Memory B cell (primary cell): ENCODE measurements around the gene MOCS1.

ENCODE experiments used
- ATAC-seq: fragments of 150-1000 bp; cut with Tn5 transposase; 2 replicates; pipeline ENCODE4 v1.10.0; 2021; ENCODE audit warnings: low read depth, mild to moderate bottlenecking, moderate library complexity
- DNase-seq, 2 donors: peaks; one replicate each; pipeline ENCODE4 v3.0.0; 2022; ENCODE audit warnings: low spot score in 2 of 2
- H3K27ac Mint-ChIP-seq: one replicate; pipeline ENCODE4 v1.8.0; 2022; ENCODE audit warnings: mild to moderate bottlenecking, moderate library complexity, mixed read lengths
- H3K27me3 Mint-ChIP-seq: one replicate; pipeline ENCODE4 v1.8.0; 2022; ENCODE audit warnings: mixed read lengths
- H3K36me3 Mint-ChIP-seq: one replicate; pipeline ENCODE4 v1.8.0; 2022; ENCODE audit warnings: mild to moderate bottlenecking, mixed read lengths
- H3K4me1 Mint-ChIP-seq: one replicate; pipeline ENCODE4 v1.8.0; 2022; ENCODE audit warnings: mixed read lengths
- H3K4me3 Mint-ChIP-seq: one replicate; pipeline ENCODE4 v1.8.0; 2022; ENCODE audit warnings: mild to moderate bottlenecking, moderate library complexity, mixed read lengths
- H3K9me3 Mint-ChIP-seq: one replicate; pipeline ENCODE4 v1.8.0; 2022; ENCODE audit warnings: mixed read lengths

The MOCS1 gene

GRCh38 chr6:39938773-39939654 lies 4.8 kb upstream of the MOCS1 start:
- H3K9me3 Mint-ChIP-seq = no peaks in the 10 kb centered on the region
- no peak overlapping the region for H3K27ac Mint-ChIP-seq
- ATAC-seq (no peak), DNase-seq (no peak)
- no peaks in the 10 kb centered on the region for H3K36me3 Mint-ChIP-seq
- peaks cover 2% of the 10 kb centered on the region for H3K27me3 Mint-ChIP-seq
- H3K4me1 Mint-ChIP-seq = no peaks in the 10 kb centered on the region
- H3K4me3 Mint-ChIP-seq = no peak overlapping the region

DNA sequence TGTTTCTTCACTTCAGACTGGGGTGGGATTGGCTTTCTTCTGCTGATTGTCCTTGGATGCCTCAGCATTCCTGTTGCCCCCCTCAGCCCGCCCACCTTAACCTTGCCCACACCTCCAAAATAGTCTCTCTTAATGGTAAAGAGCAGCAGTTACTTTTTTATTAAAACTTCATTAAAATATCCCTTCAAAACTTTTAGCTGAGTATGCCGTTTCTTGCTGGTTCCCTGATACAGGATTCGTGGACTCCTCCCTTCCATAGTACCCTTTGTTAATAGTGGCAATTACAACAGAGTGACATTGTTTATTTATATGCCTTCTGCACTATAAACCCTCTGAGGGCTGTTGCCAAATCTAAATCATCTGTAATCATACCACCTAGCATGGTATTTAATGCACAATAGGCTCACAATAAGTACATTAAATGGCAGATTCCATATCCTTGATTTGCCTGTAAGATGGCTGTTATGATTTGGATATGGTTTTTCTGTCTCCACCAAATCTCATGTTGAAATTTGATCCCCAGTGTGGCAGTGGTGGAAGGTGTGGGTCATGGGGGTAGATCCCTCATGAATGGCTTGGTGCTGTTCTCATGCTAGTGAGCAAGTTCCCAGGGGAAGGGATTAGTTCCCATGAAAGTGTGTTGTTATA lies 3.5 kb upstream of the MOCS1 start:
- H3K27me3 Mint-ChIP-seq = peaks cover 5% of the 10 kb centered on the region
- H3K4me3 Mint-ChIP-seq = no peak overlapping the region
- no peak for DNase-seq
- no peaks in the 10 kb centered on the region for H3K9me3 Mint-ChIP-seq
- H3K36me3 Mint-ChIP-seq = no peaks in the 10 kb centered on the region
- no peak overlapping the region for H3K27ac Mint-ChIP-seq
- no peak for ATAC-seq
- peaks cover 2% of the 10 kb centered on the region for H3K4me1 Mint-ChIP-seq

DNA sequence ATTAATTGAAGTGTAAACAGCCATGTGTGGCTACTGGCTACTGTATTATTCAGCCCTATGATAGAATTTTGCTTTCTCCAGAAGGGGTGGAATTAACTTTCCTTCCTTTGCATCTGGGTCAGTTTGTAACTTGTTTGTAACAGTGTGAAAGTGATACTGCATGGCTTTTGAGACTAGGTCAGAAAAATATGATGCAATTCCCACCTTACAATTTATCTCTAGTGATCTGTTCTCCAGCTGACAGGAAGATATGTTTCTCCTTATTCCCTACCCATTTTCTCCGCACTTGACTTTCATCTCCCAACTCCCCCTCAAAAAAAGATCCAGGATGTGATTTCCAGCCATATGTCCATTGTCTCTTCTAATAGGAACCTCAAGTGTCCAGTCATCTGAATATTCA lies 2.6 kb upstream of the MOCS1 start:
- no peak for DNase-seq
- Mint-ChIP-seq H3K36me3 (no peaks in the 10 kb centered on the region), H3K9me3 (no peaks in the 10 kb centered on the region), H3K27me3 (peaks cover 7% of the 10 kb centered on the region), H3K4me1 (peaks cover 2% of the 10 kb centered on the region), H3K27ac (no peak overlapping the region), H3K4me3 (no peak overlapping the region)
- no peak for ATAC-seq

- Mint-ChIP-seq H3K27me3 (peaks cover 9% of the 10 kb centered on the region), H3K9me3 (no peaks in the 10 kb centered on the region), H3K36me3 (no peaks in the 10 kb centered on the region), H3K4me1 (peaks cover 2% of the 10 kb centered on the region), H3K4me3 (no peak overlapping the region), H3K27ac (no peak overlapping the region)
- DNase-seq (no peak), ATAC-seq (no peak)
These were observed 979 bp upstream of the MOCS1 start for GRCh38 chr6:39935241-39935640.

DNA sequence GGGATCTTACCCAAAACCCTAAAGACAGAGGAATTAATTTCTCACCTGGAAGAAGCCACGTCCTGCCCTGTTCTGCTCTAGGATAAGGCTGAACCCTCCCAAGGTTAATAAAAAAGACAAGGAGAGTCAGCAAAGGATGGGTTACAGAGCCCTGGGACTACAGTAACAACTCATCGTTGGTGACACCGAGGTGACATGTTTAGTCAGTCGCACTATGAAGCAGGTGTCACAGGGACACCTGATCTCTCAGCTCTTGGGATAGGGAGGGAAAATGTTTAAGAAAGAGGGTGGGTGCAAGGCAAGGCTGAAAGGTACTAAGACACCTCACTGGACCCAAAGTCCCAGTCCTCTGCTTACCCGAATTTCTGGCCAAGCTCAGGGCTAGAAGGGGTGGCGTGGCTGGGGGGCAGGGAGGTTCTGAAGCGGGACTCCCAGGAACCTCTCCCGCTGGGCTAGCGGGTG lies 562 bp downstream of the MOCS1 start:
- Mint-ChIP-seq H3K4me1 (peaks cover 2% of the 10 kb centered on the region), H3K27me3 (peaks cover 12% of the 10 kb centered on the region), H3K27ac (no peak overlapping the region), H3K4me3 (peak overlapping the region; percentile 77), H3K9me3 (no peaks in the 10 kb centered on the region), H3K36me3 (no peaks in the 10 kb centered on the region)
- DNase-seq = no peak
- ATAC-seq = no peak

GRCh38 chr6:39932386-39932910 lies 1.8 kb downstream of the MOCS1 start:
- no peak overlapping the region for H3K4me3 Mint-ChIP-seq
- H3K36me3 Mint-ChIP-seq = no peaks in the 10 kb centered on the region
- H3K27ac Mint-ChIP-seq = no peak overlapping the region
- DNase-seq (no peak), ATAC-seq (no peak)
- H3K27me3 Mint-ChIP-seq = peaks cover 12% of the 10 kb centered on the region
- no peaks in the 10 kb centered on the region for H3K9me3 Mint-ChIP-seq
- H3K4me1 Mint-ChIP-seq = peaks cover 2% of the 10 kb centered on the region

GRCh38 chr6:39931607-39932006 lies 2.7 kb downstream of the MOCS1 start:
- no peaks in the 10 kb centered on the region for H3K9me3 Mint-ChIP-seq
- no peak overlapping the region for H3K27ac Mint-ChIP-seq
- peaks cover 2% of the 10 kb centered on the region for H3K4me1 Mint-ChIP-seq
- H3K4me3 Mint-ChIP-seq = no peak overlapping the region
- DNase-seq (no peak), ATAC-seq (no peak)
- no peaks in the 10 kb centered on the region for H3K36me3 Mint-ChIP-seq
- H3K27me3 Mint-ChIP-seq = peaks cover 10% of the 10 kb centered on the region

DNA sequence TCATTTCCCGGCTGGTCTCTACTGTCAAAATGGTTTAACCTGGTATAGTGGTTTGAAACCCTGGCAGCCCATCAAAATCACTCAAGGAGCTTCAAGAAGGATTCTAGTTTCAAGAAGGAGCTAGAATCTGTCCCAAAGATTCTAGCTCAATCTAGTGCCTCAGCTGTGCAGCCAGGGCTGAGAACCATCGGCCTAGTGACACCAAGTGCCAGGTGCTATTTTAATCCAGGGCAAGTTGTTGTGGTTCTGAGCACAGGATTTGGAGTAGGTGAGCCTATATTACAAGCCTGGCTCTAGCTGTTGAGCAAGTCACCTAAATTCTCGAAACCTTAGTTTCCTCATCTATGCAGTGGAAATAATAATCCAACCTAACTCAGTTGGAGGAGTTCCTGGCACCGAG lies 3.7 kb downstream of the MOCS1 start:
- Mint-ChIP-seq H3K36me3 (no peaks in the 10 kb centered on the region), H3K9me3 (peaks cover 1% of the 10 kb centered on the region), H3K27me3 (peaks cover 10% of the 10 kb centered on the region), H3K4me1 (peaks cover 2% of the 10 kb centered on the region), H3K27ac (no peak overlapping the region), H3K4me3 (no peak overlapping the region)
- ATAC-seq (no peak), DNase-seq (no peak)

- Mint-ChIP-seq H3K4me3 (no peak overlapping the region), H3K4me1 (peaks cover 2% of the 10 kb centered on the region), H3K36me3 (no peaks in the 10 kb centered on the region), H3K27ac (no peak overlapping the region), H3K9me3 (peaks cover 1% of the 10 kb centered on the region), H3K27me3 (peaks cover 10% of the 10 kb centered on the region)
- DNase-seq (no peak), ATAC-seq (no peak)
These were observed 4.4 kb downstream of the MOCS1 start for GRCh38 chr6:39929733-39930461.

DNA sequence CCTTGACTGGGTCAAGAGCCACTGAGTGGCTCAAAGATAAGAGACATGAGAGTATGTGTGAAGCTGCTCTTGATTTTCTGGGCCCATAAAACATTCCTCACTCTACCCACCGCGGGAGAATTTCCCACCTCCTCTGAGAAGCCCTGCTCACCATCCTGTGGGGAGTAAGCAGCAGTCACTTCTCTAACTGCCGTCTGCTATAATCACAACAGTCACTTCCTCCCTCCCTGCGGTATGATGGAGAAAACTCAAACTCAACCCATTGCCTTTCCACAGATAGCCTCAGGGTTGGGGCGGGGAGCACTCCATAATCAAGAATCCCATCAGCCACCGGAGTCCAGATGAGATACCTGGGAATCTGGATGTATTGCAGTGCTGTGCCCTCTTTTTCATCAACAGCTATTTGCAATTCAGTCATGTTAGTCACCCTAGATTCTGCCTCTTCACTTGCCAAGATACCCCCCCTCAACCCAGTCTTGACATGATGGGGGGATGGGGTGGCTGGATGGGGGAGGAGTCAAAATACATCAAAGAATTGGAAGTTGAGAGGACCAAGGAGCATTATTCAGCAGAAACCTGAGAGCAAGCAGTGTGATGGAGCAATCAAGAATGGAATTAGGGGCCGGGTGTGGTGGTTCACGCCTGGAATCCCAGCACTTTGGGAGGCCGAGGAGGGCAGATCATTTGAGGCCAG lies 5.1 kb downstream of the MOCS1 start:
- peaks cover 1% of the 10 kb centered on the region for H3K9me3 Mint-ChIP-seq
- ATAC-seq (no peak), DNase-seq (no peak)
- no peaks in the 10 kb centered on the region for H3K36me3 Mint-ChIP-seq
- no peak overlapping the region for H3K27ac Mint-ChIP-seq
- H3K4me3 Mint-ChIP-seq = no peak overlapping the region
- H3K4me1 Mint-ChIP-seq = peaks cover 2% of the 10 kb centered on the region
- peaks cover 10% of the 10 kb centered on the region for H3K27me3 Mint-ChIP-seq

DNA sequence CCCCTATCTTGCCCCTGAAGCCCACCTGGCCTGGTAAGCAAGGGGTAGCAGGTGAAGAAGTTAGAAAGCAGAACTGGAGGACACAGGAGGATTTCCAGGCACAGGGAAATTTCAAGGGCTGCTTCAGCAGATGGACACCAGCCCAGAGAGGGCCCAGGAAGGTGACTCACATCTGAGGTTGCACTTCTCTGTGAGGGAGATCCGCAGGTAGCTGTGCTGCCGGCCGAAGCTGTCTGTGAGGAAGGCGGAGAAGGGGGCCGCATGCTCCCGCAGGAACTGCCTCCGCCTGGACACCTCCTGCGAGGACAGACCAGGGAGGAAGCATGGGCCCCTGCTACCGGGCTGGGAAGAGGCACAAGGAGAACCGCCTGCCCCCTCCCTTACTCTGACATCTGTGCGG lies 7.1 kb downstream of the MOCS1 start:
- H3K27ac Mint-ChIP-seq = no peak overlapping the region
- no peak for ATAC-seq
- DNase-seq = no peak
- H3K9me3 Mint-ChIP-seq = peaks cover 1% of the 10 kb centered on the region
- H3K27me3 Mint-ChIP-seq = peaks cover 7% of the 10 kb centered on the region
- H3K36me3 Mint-ChIP-seq = no peaks in the 10 kb centered on the region
- no peaks in the 10 kb centered on the region for H3K4me1 Mint-ChIP-seq
- no peak overlapping the region for H3K4me3 Mint-ChIP-seq

GRCh38 chr6:39926668-39927067 lies 7.6 kb downstream of the MOCS1 start:
- H3K4me1 Mint-ChIP-seq = no peaks in the 10 kb centered on the region
- no peak overlapping the region for H3K27ac Mint-ChIP-seq
- H3K9me3 Mint-ChIP-seq = peaks cover 1% of the 10 kb centered on the region

GRCh38 chr6:39925931-39926290 lies 8.4 kb downstream of the MOCS1 start:
- no peaks in the 10 kb centered on the region for H3K36me3 Mint-ChIP-seq
- ATAC-seq = no peak
- H3K4me3 Mint-ChIP-seq = no peak overlapping the region
- DNase-seq = no peak
- peaks cover 1% of the 10 kb centered on the region for H3K9me3 Mint-ChIP-seq
- H3K4me1 Mint-ChIP-seq = no peaks in the 10 kb centered on the region
- no peak overlapping the region for H3K27ac Mint-ChIP-seq
- peaks cover 3% of the 10 kb centered on the region for H3K27me3 Mint-ChIP-seq

More at GRCh38 chr6:39926668-39927067, 7.6 kb downstream of the MOCS1 start:
- ATAC-seq = no peak
- peaks cover 5% of the 10 kb centered on the region for H3K27me3 Mint-ChIP-seq
- DNase-seq = no peak
- H3K4me3 Mint-ChIP-seq = no peak overlapping the region
- H3K36me3 Mint-ChIP-seq = no peaks in the 10 kb centered on the region
